GM18508 (cell line): ENCODE measurements around the gene THAP4.

Source experiments
- ATAC-seq: cut with Tn5 transposase; IDR thresholded peaks from one replicate; pipeline ENCODE4 v1.9.1; 2021; ENCODE audit warnings: moderate number of reproducible peaks; ENCODE audit not compliant: insufficient read depth, unreplicated experiment

THAP4 gene, protein sequence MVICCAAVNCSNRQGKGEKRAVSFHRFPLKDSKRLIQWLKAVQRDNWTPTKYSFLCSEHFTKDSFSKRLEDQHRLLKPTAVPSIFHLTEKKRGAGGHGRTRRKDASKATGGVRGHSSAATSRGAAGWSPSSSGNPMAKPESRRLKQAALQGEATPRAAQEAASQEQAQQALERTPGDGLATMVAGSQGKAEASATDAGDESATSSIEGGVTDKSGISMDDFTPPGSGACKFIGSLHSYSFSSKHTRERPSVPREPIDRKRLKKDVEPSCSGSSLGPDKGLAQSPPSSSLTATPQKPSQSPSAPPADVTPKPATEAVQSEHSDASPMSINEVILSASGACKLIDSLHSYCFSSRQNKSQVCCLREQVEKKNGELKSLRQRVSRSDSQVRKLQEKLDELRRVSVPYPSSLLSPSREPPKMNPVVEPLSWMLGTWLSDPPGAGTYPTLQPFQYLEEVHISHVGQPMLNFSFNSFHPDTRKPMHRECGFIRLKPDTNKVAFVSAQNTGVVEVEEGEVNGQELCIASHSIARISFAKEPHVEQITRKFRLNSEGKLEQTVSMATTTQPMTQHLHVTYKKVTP

DNA sequence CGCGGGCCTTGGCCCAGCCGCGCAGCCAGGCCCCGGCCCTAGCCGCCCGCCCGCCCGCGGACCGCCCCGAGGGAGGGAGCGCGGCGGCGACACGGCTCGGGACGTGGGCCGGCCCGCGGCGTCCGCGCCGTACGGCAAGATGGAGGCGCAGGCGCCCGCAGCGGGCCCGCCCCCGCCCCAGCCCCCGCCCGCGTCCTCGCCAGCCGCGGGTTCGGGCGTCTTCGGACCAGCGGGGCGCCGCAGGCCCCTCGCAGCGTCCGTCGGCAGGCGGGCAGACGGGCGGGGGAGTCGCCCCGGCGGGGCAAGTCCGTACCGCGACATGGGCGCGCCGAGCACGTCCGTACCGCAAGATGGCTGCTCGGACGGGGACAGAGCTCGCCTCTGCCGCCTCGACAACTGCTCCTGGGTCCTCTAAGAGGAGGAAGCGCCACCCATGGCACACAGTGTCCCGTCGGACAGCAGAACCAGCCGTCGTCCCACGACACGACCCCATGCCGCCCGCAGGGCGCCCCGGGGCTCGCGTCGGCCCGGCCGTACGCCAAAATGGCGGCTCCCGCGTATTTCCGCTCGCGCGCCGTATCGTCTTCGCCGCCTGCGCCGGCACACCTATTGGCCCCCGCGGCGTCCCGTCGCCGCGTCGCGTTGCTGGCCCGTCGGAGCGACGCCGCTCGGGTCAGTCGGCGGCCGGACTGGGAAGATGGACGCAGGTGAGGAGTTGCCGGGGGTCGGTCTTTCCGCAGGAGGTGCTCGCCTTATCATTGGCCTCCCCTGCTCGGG is at the start of gene THAP4, which contains the start of gene ATG4B:
THAP4 (minus strand) TSS at position 141 of the 777 bp plus-strand sequence. CDS start 141 bp downstream, outside the sequence.
ATG4B (plus strand) TSS at position 676 of the 777 bp plus-strand sequence; CDS start at position 698, 22 bp downstream.
- ATAC-seq = no peak

DNA sequence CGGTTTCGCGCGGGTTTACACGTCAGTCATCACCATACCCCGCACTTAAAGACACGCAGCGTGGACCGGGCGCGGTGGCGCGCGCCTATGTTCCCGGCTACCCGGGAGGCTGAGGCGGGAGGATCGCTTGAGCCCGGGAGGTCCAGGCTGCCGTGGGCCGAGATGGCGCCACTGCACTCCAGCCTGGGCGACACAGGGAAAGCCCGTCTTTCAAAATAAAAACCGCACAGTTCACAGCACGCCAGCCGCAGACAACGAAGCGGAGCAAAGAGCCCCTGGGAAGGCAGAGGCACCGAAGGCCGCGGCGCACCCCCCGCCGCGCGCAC is 49.3 kb upstream of the THAP4 start:
- no peak for ATAC-seq

DNA sequence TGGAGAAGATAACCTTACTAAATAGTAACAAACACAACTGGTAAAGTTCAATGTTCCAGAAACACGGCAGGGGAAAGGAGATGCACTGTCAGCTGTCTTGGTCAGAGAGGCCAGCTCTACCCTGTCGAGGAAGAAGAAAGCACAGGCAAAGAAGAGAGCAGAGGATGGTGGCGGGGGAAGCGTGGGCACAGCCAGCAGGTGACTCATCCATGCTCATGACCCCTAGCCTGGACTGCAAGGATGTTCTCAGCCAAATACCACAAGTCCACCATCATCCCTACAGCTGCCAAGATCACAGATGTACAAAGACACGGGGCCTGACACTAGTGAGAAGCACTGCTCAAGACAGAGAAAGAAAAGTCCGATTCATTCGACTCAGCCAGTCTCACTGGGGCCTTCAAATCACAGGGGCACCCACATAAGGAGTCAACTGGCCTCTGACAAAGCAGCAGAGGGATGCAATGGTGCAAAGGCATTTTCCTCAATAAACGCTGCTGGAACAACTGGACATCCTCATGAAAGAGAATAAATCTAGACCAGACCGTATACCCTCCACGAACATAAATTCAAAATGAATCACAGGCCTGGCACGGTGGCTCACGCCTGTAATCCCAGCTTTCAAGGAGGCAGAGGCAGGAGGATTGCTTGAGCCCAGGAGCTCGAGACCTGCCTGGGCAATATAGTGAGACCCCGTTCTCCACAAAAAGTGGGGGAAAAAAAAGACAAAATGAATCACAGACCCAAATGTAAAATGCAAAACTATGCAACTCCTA is 44.1 kb upstream of the THAP4 start:
- no peak for ATAC-seq

DNA sequence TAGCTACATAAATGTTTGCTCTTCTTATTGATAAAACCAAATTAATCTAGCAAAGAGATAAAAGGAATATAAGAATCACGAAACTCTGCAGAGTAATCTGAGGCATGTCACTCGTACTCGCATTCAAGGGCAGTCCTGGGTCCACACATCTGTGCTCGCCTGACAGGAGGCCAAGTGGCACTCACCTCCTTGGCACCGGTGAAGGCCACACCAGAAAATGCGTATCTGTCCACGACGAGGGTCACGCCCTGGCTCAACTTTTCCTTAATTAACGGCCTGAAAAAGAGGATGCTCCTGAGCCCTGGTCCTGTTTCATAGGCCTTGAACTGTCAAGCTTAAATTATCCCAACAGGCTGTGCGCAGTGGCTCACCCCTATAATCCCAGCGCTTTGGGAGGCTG is 43.1 kb upstream of the THAP4 start:
- no peak for ATAC-seq

DNA sequence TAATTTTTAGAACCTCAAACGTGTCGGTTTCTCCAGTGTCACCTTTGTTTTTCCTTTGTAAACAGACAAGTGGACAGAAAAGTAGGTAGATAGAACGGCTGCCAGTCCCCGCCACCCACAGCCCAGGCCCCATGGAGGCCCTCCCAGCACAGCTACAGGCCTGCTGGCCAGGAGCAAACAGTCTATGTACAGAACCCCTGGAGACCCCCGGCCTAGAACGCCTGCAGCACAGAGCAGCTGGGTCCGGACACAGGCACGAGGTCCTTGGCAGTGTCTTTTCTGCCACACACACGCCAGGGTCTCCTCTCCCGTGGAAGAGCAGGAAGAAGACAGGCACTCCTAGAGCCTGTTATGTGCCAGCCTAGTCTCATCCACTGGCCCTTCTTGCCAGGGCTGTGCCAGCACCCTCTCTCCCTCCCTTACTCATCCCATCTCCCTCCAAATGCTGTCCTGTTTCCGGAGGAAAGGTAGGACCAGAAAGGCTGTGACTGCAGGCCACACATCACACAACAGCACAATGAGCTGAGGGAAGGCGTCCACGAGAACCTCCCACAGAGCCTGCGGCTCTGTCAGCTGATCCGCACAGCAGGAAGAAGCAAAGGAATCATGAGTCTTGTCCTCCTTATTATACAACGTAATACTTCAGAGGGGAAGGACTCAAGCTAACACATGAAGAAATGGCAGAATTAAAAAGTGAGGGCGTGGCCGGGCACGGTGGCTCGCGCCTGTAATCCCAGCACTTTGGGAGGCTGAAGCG is 42.0 kb upstream of the THAP4 start:
- ATAC-seq = no peak

DNA sequence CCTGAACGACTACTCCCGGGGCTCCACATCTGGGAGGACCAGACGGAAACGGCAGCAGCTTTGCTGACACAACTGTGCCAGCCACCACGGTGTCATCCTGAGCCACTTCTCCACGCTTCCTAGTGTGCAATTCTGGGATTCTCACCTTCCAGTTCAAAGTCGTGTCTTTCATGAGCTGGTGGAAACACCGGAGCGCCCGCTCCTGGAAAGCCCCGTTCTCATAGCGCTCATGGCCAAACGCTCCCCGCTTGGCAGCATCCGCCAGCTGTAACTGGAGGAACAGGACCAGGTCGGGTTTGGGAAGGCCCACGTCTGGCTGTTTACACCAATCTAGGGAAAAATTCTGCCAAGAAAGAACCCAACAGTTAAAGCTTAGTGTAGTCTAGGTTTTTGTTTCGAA is 41.3 kb upstream of the THAP4 start:
- no peak for ATAC-seq

DNA sequence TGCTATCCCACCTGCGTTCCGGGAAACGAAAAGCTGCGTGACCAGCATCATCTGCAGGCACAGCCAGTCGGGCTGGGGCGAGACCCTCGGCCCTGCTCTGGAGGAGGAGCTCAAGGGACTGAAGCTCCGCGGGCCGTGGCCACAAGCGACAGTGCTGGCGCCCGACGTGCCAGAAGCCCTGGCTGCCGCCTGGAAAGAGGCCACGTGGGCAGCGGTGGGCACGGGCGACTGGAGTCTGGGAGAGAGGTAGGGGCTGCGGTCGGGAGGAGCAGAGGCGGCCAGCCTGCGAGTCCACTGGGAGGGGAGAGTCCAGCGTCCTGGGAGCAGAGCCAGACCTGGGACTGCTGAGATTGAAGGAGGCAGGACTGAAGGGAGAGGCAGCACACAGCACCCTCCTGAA is 40.4 kb upstream of the THAP4 start:
- ATAC-seq = no peak

DNA sequence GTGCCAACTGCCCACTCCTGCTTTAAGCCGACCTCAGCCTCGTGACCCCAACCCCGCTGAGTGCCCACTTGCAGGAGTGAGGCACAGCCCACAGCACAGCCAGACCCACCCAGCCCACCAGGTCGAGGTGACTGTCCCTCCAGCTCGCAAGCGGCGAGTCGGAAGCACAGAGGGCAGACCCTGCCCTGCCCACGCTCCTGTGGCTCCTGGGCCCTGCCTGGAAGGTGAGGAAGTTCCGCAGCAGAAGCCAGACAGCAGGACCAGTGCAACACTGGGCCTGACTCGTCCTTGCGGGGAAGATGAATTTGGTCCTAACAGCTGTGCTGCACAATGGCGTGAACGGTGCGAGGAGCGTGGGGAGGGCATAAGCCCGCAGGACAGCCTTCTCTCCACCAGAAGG is 39.7 kb upstream of the THAP4 start:
- ATAC-seq = no peak

DNA sequence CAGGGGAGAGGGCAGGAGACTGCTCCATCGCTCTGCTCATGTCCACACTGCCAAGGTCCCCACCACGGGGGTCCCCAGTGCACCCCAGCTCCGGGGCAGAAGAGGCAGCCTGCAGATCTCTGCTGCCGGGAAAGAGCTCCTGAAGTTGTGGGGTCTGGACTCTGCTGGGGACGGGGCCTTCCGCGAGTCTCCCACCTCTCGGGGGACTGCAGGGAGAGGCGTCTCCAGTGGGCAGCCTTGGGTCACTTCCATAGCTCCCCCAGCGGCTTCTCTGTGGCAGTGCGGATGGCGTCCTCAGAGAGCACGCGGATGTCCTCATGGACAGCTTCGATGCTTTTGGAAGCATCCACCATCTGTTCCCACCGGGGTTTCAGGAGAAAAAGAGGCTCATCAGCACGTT is 38.9 kb upstream of the THAP4 start:
- no peak for ATAC-seq

DNA sequence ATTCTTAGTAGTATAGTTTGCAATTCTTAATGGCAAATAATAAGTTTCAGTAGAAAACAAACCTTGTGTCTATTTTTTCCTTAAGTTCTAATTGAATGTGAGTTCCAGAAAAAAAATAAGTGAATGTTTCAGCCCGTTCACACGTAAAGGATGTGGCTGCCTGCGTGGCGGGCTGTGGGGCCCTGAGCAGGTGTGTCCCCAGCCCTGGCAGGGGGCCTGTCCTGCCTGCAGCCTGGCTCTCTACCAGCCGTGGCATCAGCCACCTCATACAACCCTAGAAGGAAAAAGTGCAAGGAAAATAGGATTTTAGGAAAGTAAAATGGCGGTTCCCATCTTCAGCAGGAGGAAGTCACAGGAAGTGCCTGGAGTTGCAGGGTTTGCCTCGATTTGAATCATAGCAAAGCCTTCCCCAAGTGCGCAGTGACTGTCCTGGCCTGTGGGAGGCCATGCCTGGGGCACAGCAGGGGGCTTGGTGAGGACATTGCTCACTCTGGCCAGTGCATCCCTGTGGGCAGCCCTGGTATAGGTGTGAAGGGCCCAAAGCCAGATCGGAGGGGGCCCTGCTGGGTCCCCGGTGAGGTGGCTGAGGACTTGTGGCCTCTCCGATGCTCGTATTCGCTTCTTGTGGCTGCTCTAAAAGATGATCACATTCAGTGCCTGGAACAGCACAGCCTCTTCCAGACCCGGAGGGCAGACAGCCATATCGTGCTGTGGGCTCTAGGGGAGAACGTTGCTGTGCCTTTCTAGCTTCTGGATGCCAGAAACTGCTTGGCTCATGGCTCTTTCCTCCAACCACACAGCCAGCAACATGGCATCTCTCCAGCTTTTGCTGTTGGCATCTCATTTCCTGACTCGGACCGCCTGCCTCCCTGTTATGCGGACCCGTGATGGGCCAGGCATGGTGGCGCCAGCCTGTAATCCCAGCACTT is 37.1 kb upstream of the THAP4 start:
- no peak for ATAC-seq

DNA sequence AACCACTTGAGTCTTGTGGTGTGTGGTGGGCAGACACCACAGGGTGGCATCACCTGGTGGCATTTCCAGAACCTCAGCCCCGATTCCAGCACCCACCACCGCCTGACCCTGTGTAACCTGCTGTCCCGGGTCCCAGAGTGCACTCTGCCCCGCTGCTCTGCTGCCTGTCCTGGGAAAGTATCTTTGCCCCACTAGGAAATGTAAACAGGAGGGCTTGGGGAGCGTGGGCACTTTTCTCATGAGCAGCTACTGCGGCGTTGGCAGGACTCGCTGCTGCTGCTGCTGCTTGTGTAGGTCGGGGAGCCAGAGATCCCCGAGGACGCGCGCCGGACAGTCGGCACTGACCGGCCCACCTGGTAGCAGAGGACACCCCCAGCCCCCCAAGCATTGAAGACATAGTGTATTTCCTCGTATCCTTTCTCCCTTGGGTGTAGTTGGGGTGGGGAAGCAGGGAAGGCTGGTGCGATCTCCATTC is 36.3 kb upstream of the THAP4 start:
- ATAC-seq = no peak

DNA sequence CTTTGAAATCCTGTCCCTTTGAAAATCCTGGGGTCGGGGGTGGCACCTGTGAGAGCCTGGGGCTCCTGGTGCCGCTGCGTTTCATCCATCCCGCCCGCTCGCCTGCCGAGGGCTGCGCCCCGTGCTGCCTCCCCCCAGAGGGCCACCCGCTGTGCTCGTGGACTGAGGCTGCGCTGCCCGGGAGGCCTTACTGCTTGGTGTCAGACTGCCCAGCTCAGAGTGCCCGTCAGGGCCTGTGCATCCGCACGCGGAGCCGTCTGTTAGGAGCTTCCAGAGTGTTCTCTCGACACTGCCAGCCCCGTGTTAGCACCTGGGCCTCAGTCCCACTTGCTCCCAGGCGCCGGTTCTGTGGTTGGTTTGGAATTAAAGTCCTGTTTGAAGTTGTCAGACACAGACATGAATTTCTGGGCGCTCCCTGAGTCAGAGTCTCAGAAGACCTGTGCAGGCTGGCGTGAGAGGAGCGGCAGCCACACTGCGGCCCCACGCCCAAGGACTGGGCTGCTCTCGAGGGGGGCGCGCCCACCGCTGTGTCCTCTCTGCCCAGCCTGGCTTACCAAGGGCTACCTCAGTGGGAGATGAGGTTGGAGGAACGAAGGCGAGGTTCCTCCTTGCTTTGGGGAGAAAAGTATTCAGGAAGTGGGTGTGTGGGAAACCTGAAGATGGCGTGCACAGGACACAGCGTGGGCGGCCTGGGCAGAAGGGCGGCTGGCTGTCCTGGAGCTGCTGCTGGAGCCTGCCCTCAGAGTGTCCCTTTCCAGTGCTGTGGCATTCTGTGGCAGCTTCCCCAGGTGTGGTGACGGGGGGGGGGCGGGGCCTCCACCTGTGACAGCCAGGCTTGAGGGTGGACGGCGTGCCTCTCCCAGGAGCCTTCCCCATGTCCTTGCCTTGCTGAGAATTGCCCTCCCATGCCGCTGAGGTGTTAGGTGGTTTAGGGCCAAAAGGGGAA is 35.6 kb upstream of the THAP4 start:
- no peak for ATAC-seq

DNA sequence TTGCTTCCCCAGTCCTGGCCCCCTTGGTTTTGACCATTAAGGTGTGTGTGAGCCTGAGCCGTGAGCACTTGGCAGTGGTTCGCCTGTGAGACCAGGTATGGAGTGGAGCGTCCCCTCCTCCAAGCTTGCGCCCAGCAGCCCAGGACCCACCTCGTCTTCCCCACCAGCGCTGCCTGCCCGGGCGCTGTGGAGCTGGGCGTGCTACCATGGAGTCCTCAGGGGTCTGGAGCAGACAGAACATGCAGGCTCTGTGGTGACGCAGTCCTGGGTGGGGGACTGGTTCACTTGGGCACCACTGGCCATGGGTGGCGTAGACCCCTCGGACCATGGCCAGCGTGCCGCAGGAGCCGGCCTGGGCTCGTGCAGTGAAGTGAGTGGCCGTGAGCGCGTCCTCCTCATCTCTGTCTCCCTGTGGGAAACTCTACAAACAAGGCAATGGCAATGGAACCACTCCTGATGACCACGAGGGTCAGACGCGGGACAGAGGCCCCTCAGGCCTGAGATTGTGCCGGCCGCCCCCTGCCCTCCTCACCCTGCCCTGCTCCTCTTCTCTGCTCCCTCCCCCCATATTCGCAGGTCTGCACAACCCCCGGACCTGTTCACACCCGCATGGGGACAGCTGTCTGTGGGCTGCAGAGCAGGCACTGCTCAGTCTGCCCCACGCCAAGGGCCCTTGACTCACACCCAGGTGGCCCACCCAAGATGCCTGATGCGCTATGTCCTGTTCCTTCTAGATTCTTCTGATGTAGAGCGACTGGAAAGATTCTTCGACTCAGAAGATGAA is 34.7 kb upstream of the THAP4 start:
- ATAC-seq = no peak

DNA sequence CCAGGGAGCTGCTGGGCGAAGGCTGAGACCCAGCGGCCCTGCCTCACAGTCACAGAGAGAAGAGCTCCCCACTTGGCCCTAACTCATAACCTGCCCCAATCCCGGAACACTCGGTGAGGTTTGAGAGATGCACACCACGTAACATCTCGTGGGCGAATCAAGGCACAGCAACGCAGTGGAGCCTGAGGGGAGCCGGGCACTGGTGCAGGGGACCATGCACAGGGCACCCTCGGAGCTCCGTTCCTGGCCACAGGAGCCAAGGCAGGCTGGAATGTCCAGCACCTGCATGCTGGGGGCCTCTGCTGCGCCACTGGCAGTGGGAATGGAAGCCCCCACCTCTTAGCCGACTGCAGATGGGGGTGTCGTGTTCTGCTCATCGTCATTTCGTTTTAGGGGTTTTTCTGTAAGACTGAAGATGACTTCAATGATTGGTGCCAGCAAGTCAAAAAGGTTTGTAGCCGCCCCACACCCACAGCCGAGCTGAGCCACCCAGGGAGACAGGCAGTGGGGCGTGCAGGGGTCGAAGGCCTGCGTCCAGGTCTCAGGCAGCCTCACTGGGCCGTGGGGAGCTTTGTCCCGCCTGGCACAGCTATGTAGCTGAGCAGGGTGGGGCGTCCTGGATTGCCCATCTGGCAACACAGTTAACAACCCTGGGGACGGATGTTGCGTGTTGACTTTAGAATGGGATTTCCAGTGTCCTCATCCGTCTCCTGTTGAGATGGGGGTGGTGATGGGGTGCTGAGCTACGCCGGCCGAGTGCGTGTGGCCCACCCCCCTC is 33.6 kb upstream of the THAP4 start:
- ATAC-seq = no peak

DNA sequence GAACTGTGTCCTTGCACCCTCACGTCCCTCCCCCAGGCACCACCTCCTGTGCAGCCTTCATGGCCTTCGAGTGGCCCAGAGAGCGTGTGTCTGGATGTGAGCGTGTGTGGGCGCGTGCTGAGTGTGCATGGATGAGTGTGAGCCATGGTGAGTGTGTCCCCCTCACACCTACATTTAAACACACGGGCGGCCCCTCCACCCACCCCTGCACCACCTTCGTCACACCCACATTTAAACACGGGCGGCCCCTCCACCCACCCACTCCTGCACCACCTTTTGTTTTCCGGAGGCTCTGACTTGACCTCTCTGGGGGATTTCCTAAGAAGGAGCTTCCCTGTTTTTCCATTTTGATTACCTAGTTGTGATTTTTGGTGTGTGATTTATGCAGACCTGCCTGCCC is 31.9 kb upstream of the THAP4 start:
- ATAC-seq = no peak

DNA sequence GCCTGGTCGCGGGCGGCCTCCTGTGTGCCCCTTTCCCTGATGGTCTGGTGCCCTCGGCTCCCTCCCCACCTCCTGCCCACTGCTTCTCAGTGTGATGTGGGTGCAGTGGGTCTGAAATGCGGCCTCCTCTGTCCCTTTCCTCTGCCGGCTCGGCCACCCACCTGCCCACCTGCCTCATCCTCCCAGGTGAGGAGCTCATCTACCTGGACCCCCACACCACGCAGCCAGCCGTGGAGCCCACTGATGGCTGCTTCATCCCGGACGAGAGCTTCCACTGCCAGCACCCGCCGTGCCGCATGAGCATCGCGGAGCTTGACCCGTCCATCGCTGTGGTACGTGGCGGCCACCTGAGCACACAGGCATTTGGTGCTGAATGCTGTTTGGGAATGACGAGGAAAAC is 31.4 kb upstream of the THAP4 start:
- ATAC-seq = no peak
